Uterine smooth muscle cell (primary cell): ENCODE measurements around the gene C11orf86. TPM values are rescaled to one million over a fixed set of nuclear protein-coding genes. Genes with fewer than 3 reads are reported as not detected.

Experiments used
- total RNA-seq: library from RNA; depleted of rRNA; stranded (reverse); fragments of >200 nt; gene quantifications from 2 replicates; pipeline ENCODE4 v1.2.3, GENCODE V29; 2014

C11orf86 gene
- not detected in 2 replicates for total RNA-seq

GRCh38 chr11:66974724-66975404 lies at the start of gene C11orf86:
Gene C11orf86, plus strand, starts transcription at chr11:66975304. Its CDS starts 59 bp downstream, at chr11:66975363.

GRCh38 chr11:66958232-66958955 lies 16.7 kb upstream of the C11orf86 start, which contains the start of gene PC:
Gene PC, minus strand, starts transcription at chr11:66958383. Its CDS starts 86,224 bp downstream, at chr11:66872159.

GRCh38 chr11:67022961-67023956 lies 48.2 kb downstream of the C11orf86 start, which contains the start of gene SYT12:
Gene SYT12, plus strand, starts transcription at chr11:67023134. Its CDS starts 7,011 bp downstream, at chr11:67030145.

Other genes starting within 250 kb of the C11orf86 start
- 4.4 and 5.6 TPM in 2 replicates for gene SPTBN2, start 246.1 kb upstream of the C11orf86 start, total RNA-seq
- 14.9 and 17.2 TPM in 2 replicates for gene RCE1, start 131.9 kb upstream of the C11orf86 start, total RNA-seq
- 23.6 TPM in 2 replicates for gene LRFN4, start 118.2 kb upstream of the C11orf86 start, total RNA-seq
- 17.7 and 27.1 TPM in 2 replicates for gene PC, start 16.9 kb upstream of the C11orf86 start, total RNA-seq
- gene SYT12, start 47.8 kb downstream of the C11orf86 start, total RNA-seq, result under 0.01 and 0.12 TPM in 2 replicates
- gene RHOD, start 81.5 kb downstream of the C11orf86 start, total RNA-seq, result 4.6 and 14.7 TPM in 2 replicates
- 40.0 and 49.5 TPM in 2 replicates for gene KDM2A, start 144.0 kb downstream of the C11orf86 start, total RNA-seq